Cardiac fibroblast (primary cell): ENCODE data around the gene ADPGK.
"Not testable (repeated sequence)": the region's sequence is repeated elsewhere in the genome, so short reads cannot be mapped to it uniquely, and the experiment has no call there.

Experiments
- DNase-seq, 2 donors: peaks; one replicate each; pipeline versions ENCODE4 v3.0.0 to v3.0.0-alpha.2; 2010; ENCODE audit warnings: low read depth in 2 of 2
- H3K4me3 ChIP-seq, 2 donors: replicated peaks in 1 of 2; 1 replicate in 1 of 2; 2 replicates in 1 of 2; pipeline ENCODE4 v1.5.1; 2011; ENCODE audit warnings: low read depth in 2 of 2, low read length in 2 of 2, mild to moderate bottlenecking in 2 of 2, moderate library complexity in 1 of 2
- CTCF ChIP-seq: IDR thresholded peaks from one replicate; pipeline ENCODE4 v1.5.1; 2011; ENCODE audit warnings: low read depth, mild to moderate bottlenecking, low read length, inconsistent platforms

The ADPGK gene

DNA sequence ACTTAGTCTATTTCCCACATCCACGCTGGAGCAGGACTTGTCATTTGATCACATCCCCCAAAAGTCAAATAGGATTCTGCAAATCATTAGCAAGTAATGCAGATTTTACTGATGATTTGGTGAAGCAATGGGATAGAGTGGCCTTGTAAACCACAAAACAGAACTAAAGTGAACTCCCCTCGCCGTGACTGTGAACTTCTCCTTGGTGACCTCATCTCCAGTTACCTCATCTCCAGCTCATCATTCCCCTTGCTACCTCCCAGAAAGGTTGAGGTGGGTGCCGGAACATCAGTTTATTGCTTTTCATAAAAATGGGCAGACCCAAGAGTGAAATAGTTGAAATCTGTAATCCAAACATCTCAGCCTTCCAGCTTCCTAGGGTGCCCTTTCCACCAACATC lies 36.7 kb upstream of the ADPGK start:
- DNase-seq = no peak
- no peak for TF ChIP-seq CTCF
- no peak overlapping the region for H3K4me3 ChIP-seq

DNA sequence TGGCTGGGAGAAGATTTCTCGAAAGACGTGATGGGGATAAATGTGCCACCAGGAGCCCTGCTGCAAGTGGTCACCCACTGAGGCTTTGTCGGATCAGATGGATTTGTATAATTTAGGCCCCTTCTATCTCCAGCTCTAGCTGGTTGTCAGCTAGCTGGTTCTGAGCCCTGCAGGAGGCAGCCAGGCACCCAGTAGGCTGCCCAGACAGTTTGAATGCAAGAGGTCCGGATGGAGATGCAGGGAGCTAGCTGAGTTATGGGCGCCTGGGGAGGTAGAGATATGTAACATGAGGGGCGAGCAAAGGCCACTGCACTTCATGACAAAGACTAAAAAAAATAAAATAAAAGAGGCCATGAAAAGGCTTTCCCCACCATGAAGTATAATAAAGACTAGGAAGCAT lies 35.1 kb upstream of the ADPGK start:
- TF ChIP-seq CTCF = no peak
- DNase-seq = no peak
- H3K4me3 ChIP-seq = no peak overlapping the region

GRCh38 chr15:72813345-72814004 lies 29.9 kb upstream of the ADPGK start:
- DNase-seq = no peak
- no peak overlapping the region for H3K4me3 ChIP-seq
- no peak for TF ChIP-seq CTCF

GRCh38 chr15:72809329-72809728 lies 25.8 kb upstream of the ADPGK start:
- no peak for TF ChIP-seq CTCF
- DNase-seq = no peak

GRCh38 chr15:72807346-72807745 lies 23.8 kb upstream of the ADPGK start:
- H3K4me3 ChIP-seq, DNase-seq: not testable (repeated sequence)

More at GRCh38 chr15:72809329-72809728, 25.8 kb upstream of the ADPGK start:
- H3K4me3 ChIP-seq = no peak overlapping the region

- no peak for TF ChIP-seq CTCF
These were observed 19.4 kb upstream of the ADPGK start for GRCh38 chr15:72803006-72803405.

DNA sequence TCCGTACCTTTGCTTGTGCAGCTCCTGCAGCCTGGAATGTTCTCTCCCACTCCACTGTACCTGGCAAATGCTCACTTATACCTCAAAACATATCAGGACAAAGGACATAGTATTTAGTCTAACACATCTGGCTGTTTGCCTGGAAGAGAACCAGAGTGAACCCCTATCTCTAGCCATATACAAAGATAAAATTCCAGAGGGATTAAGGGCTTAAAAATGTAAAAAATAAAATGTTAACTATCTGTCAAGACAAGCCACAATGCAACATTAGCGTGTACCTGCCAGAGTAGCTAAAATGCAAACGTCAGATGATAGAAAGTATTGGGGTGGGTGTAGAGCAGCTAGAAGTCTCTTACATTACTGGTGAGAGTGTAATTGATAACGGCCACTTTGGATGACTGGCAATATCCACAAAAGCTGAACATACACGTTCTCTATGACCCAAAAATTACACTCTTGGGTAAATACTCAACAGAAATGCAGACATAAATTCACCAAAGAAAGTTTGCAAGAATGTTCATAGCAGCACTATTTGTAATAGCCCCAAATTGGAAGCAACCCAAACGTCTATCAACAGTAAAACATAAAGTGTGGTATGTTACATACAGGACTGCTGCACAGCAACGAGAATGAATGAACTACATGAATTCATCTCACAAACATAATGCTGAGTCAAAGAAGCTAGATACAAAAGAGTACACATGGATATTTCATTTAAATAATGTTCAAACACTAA lies 18.2 kb upstream of the ADPGK start:
- DNase-seq = peak in 1 of 2 donors; percentile 29
- no peak for TF ChIP-seq CTCF

More at GRCh38 chr15:72803006-72803405, 19.4 kb upstream of the ADPGK start:
- no peak for DNase-seq
- no peak overlapping the region for H3K4me3 ChIP-seq

More for the DNA sequence above, 18.2 kb upstream of the ADPGK start:
- no peak overlapping the region for H3K4me3 ChIP-seq
